Ascending aorta (tissue), 2 donors: ENCODE results near the gene TOM1L2. TPM values are rescaled to one million over a fixed set of nuclear protein-coding genes. Genes with fewer than 3 reads are reported as not detected.

Experiments
- DNase-seq, 2 donors: peaks; one replicate each; pipeline ENCODE4 v3.0.0-alpha.2; 2019; ENCODE audit warnings: low spot score in 2 of 2
- H3K27ac ChIP-seq, 2 donors: fragments of 200-600 bp; sonication (generic); one replicate each; pipeline ENCODE4 v1.5.1; 2016 to 2017; ENCODE audit warnings: mild to moderate bottlenecking in 1 of 2
- H3K27me3 ChIP-seq: fragments of 200-600 bp; sonication (generic); one replicate; pipeline ENCODE4 v1.5.1; 2017
- H3K36me3 ChIP-seq, 2 donors: fragments of 200-600 bp; sonication (generic); one replicate each; pipeline ENCODE4 v1.5.1; 2016
- H3K4me1 ChIP-seq, 2 donors: fragments of 200-600 bp; sonication (generic); one replicate each; pipeline ENCODE4 v1.5.1; 2016 to 2017; ENCODE audit warnings: mild to moderate bottlenecking in 1 of 2
- H3K4me3 ChIP-seq, 2 donors: fragments of 200-600 bp; sonication (generic); one replicate each; pipeline ENCODE4 v1.5.1; 2016 to 2017; ENCODE audit warnings: mild to moderate bottlenecking in 1 of 2
- H3K9me3 ChIP-seq, 2 donors: fragments of 200-600 bp; sonication (generic); one replicate each; pipeline ENCODE4 v1.5.1; 2016
- CTCF ChIP-seq, 3 experiments: fragments of 200-600 bp in 2 of 3; fragments of 450-650 bp in 1 of 3; sonication (generic) in 2 of 3; IDR thresholded peaks; one replicate each; pipeline ENCODE4 v1.5.1; 2016 to 2019; ENCODE audit warnings: antibody characterized with exemption in 3 of 3, mild to moderate bottlenecking in 1 of 3, moderate library complexity in 1 of 3
- intact Hi-C: fragments of 100-400 bp; cut with DNase I; formaldehyde crosslinking; loops from one replicate; pipeline ENCODE4 v1.15.1; 2023
- total RNA-seq: library from RNA; depleted of rRNA; stranded (reverse); fragments of >200 nt; gene quantifications from one replicate; pipeline ENCODE4 v1.1.0, GENCODE V29; 2016

The TOM1L2 gene
- total RNA-seq, 1 donor from 2014 or later: 39.0 TPM

GRCh38 chr17:17954079-17954478 lies 18.1 kb downstream of the TOM1L2 start:
- no peak overlapping the region for H3K4me3 ChIP-seq
- no peak overlapping the region for H3K27ac ChIP-seq
- no peak for TF ChIP-seq CTCF (IDR thresholded peaks at IDR 0.05)
- peaks cover 0 to 20% of the 10 kb centered on the region in 2 donors for H3K4me1 ChIP-seq
- H3K9me3 ChIP-seq: no peaks in the 10 kb centered on the region
- intact Hi-C loops: no loop called here
- H3K36me3 ChIP-seq: peaks cover 0 to 7% of the 10 kb centered on the region in 2 donors
- H3K27me3 ChIP-seq: no peaks in the 10 kb centered on the region
- no peak for DNase-seq

- intact Hi-C loops: no loop called here
- no peaks in the 10 kb centered on the region for H3K27me3 ChIP-seq
- no peak for DNase-seq
- peaks cover 0 to 7% of the 10 kb centered on the region in 2 donors for H3K4me1 ChIP-seq
- no peak for TF ChIP-seq CTCF (IDR thresholded peaks at IDR 0.05)
- H3K9me3 ChIP-seq: no peaks in the 10 kb centered on the region
- H3K4me3 ChIP-seq: no peak overlapping the region
- no peak overlapping the region for H3K27ac ChIP-seq
- peaks cover 0 to 7% of the 10 kb centered on the region in 2 donors for H3K36me3 ChIP-seq
These were observed 19.5 kb downstream of the TOM1L2 start for GRCh38 chr17:17952691-17953090.

- no peaks in the 10 kb centered on the region for H3K27me3 ChIP-seq
- intact Hi-C loops: no loop called here
- TF ChIP-seq CTCF (IDR thresholded peaks at IDR 0.05): no peak
- DNase-seq: no peak
- H3K4me3 ChIP-seq: no peak overlapping the region
- no peak overlapping the region for H3K27ac ChIP-seq
- H3K36me3 ChIP-seq: peaks cover 0 to 7% of the 10 kb centered on the region in 2 donors
- no peaks in the 10 kb centered on the region for H3K9me3 ChIP-seq
- no peaks in the 10 kb centered on the region for H3K4me1 ChIP-seq
These were observed 20.7 kb downstream of the TOM1L2 start for GRCh38 chr17:17951524-17951923.

- Histone ChIP-seq H3K27me3 (no peaks in the 10 kb centered on the region), H3K4me3 (no peak overlapping the region), H3K4me1 (no peaks in the 10 kb centered on the region), H3K9me3 (no peaks in the 10 kb centered on the region), H3K27ac (no peak overlapping the region), H3K36me3 (peaks cover 0 to 6% of the 10 kb centered on the region in 2 donors)
- DNase-seq: no peak
- TF ChIP-seq CTCF (IDR thresholded peaks at IDR 0.05): no peak
- intact Hi-C loops: no loop called here
These were observed 21.4 kb downstream of the TOM1L2 start for GRCh38 chr17:17950806-17951205.

GRCh38 chr17:17950347-17950746 lies 21.9 kb downstream of the TOM1L2 start:
- intact Hi-C loops: no loop called here
- TF ChIP-seq CTCF (IDR thresholded peaks at IDR 0.05): no peak
- Histone ChIP-seq H3K9me3 (no peaks in the 10 kb centered on the region), H3K36me3 (peaks cover 0 to 2% of the 10 kb centered on the region in 2 donors), H3K27ac (no peak overlapping the region), H3K4me1 (no peaks in the 10 kb centered on the region), H3K27me3 (no peaks in the 10 kb centered on the region), H3K4me3 (no peak overlapping the region)
- no peak for DNase-seq

- no peaks in the 10 kb centered on the region for H3K36me3 ChIP-seq
- intact Hi-C loops: no loop called here
- no peak for DNase-seq
- no peak for TF ChIP-seq CTCF (IDR thresholded peaks at IDR 0.05)
- no peaks in the 10 kb centered on the region for H3K27me3 ChIP-seq
- H3K27ac ChIP-seq: no peak overlapping the region
- H3K4me3 ChIP-seq: no peak overlapping the region
- no peaks in the 10 kb centered on the region for H3K9me3 ChIP-seq
- peaks cover 5 to 14% of the 10 kb centered on the region in 2 donors for H3K4me1 ChIP-seq
These were observed 24.2 kb downstream of the TOM1L2 start for GRCh38 chr17:17947966-17948365.
